Ramos (cell line): ENCODE results near the gene TUBB4B.

Experiments
- in situ Hi-C: fragments of 300-500 bp; cut with MboI; formaldehyde crosslinking; loops from one replicate; pipeline ENCODE4 v1.14.3; 2022; ENCODE audit warnings: low sequenced_read_pairs; ENCODE audit not compliant: unreplicated experiment

TUBB4B gene

DNA sequence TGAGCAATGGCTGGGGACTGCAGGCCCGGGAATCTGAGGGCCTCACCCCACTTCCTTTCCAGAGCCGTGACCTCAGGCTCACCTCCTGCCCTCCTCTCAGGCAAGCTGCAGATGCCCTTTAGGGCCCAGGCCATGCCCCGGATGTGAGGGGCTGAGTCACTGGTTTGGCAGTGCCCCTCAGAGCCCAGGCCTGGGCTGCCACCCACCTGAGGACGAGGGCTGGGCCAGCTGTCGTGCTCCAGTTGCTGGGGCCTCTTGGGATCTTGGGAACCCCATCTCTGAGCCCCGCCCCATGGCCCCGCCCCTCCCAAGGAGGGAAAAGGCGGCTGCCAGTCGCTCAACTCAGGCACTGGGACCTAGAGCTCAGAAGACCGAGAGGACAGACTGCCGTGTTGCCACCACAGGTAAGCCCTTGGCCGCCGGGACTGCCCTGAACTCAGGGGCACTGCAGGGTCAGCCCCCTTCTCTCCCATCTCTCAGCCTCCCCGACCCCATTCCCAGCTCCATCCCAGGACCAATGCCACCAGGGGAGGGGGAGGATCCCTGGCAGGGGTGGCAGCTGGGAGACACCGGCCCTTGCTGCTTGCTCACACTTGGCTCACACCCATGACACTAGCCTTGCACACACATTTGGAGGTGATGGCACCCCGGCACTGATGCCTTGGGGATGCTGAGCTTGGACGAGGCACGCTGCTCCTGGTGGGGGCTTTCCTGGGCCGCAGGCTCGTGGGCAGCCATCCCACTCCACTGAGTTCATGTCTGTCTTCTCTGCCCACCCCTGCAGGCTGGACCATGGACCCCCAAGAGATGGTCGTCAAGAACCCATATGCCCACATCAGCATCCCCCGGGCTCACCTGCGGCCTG lies 16.0 kb upstream of the TUBB4B start, which contains the start of gene CYSRT1:
CYSRT1 (plus strand) TSS at position 345 of the 865 bp plus-strand sequence; CDS start at position 793, 448 bp downstream.
- in situ Hi-C loops: loop anchor here (5.0 to 25.0 kb wide), 3 partner anchors 103 to 438 kb away; partner anchors contain the start of genes CCDC183, NPDC1 and TMEM141

DNA sequence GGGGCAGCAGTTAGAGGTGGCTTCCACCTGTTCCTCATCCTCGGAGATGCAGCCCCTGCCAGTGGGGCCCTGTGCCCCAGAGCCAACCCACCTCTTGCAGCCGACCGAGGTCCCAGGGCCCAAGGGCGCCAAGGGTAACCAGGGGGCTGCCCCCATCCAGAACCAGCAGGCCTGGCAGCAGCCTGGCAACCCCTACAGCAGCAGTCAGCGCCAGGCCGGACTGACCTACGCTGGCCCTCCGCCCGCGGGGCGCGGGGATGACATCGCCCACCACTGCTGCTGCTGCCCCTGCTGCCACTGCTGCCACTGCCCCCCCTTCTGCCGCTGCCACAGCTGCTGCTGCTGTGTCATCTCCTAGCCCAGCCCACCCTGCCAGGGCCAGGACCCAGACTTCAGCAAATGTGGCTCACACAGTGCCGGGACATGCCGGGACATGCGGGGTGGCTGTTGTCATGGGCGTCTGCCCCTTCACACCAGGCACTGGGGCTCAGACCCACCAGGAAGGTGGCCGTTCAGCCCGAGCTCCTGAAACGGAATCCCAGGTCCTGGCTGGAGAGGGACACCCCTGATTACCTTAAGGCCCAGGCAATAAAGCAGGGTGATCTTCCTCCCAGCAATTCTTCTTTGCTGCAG lies 15.3 kb upstream of the TUBB4B start:
- in situ Hi-C loops: loop anchor here (5.0 to 25.0 kb wide), 3 partner anchors 104 to 439 kb away; partner anchors contain the start of genes CCDC183, NPDC1 and TMEM141

DNA sequence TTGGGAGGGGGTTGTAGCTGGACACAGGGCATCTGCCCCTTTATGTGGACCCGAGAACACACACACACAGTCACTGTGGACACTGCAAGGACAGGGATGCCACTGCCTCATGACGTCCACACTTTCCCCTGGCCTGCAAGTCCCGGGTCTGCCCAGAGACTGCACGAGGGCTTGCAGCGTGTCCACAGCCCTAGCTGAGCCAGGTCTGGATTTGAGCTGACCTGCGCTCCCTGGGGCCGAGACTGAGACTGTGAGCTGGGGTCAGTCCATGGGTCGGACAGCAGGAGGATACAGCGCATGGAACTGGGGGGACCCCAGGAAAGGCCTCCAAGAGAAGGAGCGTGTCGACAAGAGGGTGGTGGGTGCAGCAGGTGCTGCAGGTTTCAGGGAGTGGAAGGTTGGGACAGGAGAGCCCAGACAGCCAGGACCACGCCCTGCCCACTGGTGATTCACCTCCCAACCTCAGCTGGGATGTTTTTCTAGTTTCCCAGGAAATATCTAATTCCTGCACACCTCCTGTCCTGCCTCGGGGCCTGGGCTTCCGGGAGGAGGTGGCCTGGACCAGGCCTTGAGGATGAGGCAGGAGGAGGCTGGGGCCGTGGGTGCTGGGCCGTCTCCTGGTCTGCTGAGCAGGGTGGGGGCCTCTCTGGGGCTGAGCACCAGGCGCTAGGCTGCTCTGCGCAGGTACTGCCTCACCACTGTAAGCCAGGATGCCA lies 14.6 kb upstream of the TUBB4B start:
- in situ Hi-C loops: loop anchor here (5.0 to 25.0 kb wide), 3 partner anchors 104 to 439 kb away; partner anchors contain the start of genes CCDC183, NPDC1 and TMEM141

GRCh38 chr9:137227054-137227852 lies 13.8 kb upstream of the TUBB4B start, which contains the start of gene RNF224:
TSS of gene RNF224 (plus strand) at chr9:137227502. CDS start at chr9:137228336, 834 bp downstream.
- in situ Hi-C loops: loop anchor here (5.0 to 25.0 kb wide), 3 partner anchors 105 to 440 kb away; partner anchors contain the start of genes CCDC183, NPDC1 and TMEM141

- in situ Hi-C loops: loop anchor here (5.0 to 25.0 kb wide), 3 partner anchors 106 to 441 kb away; partner anchors contain the start of genes CCDC183, NPDC1 and TMEM141
Observed at GRCh38 chr9:137227853-137228505, 13.1 kb upstream of the TUBB4B start.

DNA sequence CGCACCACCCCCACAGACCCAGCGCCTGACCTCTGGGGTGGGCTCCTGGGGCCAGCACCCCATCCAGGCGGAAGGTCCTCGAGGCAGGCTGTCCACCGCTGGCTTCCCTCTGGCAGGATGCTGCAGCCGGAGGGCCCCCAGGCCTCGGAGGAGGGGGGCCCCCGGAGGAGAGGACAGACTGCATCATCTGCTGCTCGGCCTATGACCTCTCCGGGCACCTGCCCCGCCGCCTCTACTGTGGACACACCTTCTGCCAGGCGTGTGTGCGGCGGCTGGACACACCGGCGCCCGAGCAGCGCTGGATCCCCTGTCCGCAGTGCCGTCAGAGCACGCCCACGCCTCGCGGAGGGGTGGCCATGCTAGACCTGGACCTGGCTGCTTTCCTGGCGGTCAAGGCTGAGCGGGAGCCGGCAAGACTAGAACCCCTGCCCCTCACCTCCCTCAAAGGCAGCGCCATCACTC lies 12.6 kb upstream of the TUBB4B start:
- in situ Hi-C loops: loop anchor here (5.0 to 25.0 kb wide), 3 partner anchors 106 to 441 kb away; partner anchors contain the start of genes CCDC183, NPDC1 and TMEM141

- in situ Hi-C loops: loop anchor here (5.0 to 25.0 kb wide), 3 partner anchors 107 to 442 kb away; partner anchors contain the start of genes CCDC183, NPDC1 and TMEM141
Observed at GRCh38 chr9:137228968-137229896, 11.9 kb upstream of the TUBB4B start.

DNA sequence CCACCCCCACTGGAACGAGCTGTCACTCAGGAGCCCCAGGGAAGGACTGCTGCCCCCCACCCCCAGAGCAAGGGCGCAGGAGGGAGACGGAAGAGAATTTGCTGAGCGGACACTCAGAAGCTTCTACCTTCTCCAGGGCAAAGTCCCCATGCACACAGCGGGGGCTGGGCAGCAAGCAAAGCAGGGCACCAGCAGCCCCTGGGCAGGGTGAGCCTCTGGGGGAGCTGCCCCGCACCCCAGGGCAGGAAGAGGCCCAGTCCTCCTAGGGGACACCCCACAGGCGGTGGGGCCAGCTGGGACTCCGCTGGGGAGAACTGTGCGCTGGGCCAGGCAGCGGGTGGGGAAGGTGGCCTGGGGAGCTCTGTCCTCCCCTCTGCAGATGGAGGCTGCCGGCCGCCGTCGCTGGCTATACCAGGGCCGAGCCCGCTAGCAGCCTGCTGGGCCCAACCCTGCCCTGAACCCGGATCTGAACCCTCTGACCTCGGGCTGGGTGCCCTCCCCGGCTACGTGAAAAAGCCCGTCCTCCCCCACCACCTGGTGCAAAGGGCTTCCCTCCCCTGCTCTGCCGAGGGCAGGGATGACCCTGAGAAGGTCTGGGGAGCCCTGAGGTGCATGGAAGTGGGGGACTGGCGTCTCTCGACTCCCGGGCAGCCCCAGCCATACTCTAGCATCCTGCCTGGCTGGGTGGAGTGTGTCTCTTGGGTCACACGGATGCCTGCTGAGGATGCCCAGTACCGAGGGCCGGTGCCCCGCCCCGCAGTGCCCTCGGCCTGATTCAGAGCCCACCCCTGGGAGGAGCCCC lies 11.0 kb upstream of the TUBB4B start:
- in situ Hi-C loops: loop anchor here (5.0 to 25.0 kb wide), 3 partner anchors 108 to 443 kb away; partner anchors contain the start of genes CCDC183, NPDC1 and TMEM141

DNA sequence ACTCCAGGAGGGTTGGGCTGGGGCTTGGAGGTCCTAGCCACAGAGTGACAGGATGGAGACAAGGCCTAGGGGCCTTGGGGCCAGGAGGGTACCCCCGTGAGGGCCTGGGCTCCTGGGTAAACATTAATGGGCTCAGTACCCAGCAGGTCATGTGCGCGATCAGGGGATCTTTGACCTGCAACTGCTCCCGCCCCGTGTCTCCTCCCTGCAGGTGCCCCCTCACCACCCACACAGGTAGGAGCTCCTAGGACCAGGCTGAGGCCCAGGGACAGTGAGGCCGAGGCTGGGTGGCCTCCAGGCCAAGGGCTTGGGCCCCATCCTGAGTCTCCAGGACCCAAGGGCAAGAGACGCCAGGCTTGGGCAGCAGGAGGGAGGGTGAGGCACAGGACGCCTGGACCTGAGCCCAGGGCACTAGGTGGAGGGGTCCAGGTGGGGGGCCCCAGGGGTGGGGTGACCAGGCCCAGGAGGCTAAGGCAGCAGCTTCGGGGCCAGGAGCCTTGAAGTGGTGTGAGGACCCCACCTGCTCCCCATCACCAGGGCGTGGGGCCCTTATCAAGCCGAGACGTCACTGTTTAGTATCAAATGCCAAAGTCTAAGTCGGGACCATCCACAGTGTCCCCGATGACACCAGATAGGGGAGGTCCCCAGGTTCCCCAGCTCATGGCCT lies 10.2 kb upstream of the TUBB4B start, which contains the start of gene SLC34A3:
SLC34A3 (plus strand) TSS at position 197 of the 667 bp plus-strand sequence. CDS start 802 bp downstream, outside the sequence.
- in situ Hi-C loops: loop anchor here (25.0 kb wide), 1 partner anchor 444 kb away; the partner anchor contains the start of genes CCDC183 and TMEM141

GRCh38 chr9:137231372-137232039 lies 9.6 kb upstream of the TUBB4B start:
- in situ Hi-C loops: loop anchor here (25.0 kb wide), 1 partner anchor 444 kb away; the partner anchor contains the start of genes CCDC183 and TMEM141

DNA sequence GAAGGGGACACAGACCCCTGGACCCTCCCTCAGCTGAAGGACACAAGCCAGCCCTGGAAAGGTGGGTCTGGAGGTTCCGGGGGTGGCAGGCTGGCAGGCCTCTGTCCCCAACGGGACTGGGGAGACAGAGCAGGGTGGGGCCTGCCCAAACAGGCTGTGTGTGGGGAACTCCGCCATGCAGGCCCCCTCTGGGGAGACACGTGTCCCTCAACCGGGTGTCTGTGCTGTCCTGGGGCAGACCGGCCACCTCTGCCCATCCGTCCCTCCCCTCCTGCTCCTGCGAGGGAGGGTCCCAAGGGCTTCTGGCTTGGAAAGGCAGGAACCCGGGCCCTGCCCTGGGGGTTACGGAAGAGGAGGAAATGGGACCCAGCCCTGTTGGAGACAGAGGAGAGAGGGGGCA lies 9.0 kb upstream of the TUBB4B start:
- in situ Hi-C loops: loop anchor here (25.0 kb wide), 1 partner anchor 445 kb away; the partner anchor contains the start of genes CCDC183 and TMEM141

GRCh38 chr9:137232510-137232909 lies 8.6 kb upstream of the TUBB4B start:
- in situ Hi-C loops: loop anchor here (25.0 kb wide), 1 partner anchor 445 kb away; the partner anchor contains the start of genes CCDC183 and TMEM141

- in situ Hi-C loops: loop anchor here (25.0 kb wide), 1 partner anchor 446 kb away; the partner anchor contains the start of genes CCDC183 and TMEM141
Observed at GRCh38 chr9:137233143-137233980, 7.7 kb upstream of the TUBB4B start.
